GM13976 (cell line): ENCODE data around the gene CAPNS1.
"Not testable (repeated sequence)": the region's sequence is repeated elsewhere in the genome, so short reads cannot be mapped to it uniquely, and the experiment has no call there.

ENCODE experiments used
- DNase-seq: peaks from one replicate; pipeline ENCODE4 v3.0.0; 2012; ENCODE audit warnings: low spot score
- in situ Hi-C: fragments of 300-500 bp; cut with MboI; formaldehyde crosslinking; loops from one replicate; pipeline ENCODE4 v1.12.0; 2022; ENCODE audit warnings: low sequenced_read_pairs, mixed read lengths, inconsistent platforms; ENCODE audit not compliant: unreplicated experiment
- TF ChIP-seq, protein P1 (sequence below): IDR thresholded peaks from 2 replicates; pipeline ENCODE4 v1.5.1; 2012; ENCODE audit warnings: borderline replicate concordance, mild to moderate bottlenecking; ENCODE audit not compliant: insufficient read depth; ENCODE audit errors: extremely low read depth, missing control alignments, control extremely low read depth

The CAPNS1 gene

DNA sequence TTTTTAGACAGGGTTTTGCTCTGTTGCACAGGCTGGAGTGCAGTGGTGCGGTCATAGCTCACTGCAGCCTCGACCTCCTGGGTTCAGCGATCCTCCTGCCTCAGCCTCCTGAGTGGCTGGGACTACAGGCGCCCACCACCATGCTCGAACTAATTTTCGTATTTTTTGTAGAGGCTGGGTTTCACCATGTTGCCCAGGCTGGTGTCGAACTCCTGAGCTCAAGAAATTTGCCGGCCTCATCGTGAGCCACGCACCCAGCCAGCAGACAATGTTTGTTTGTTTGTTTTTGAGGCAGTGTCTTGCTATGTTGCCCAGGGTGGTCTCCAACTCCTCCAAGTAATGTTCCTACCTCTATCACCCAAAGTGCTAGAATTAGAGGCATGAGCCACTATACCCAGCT is 13.3 kb downstream of the CAPNS1 start:
- in situ Hi-C loops, result no loop called here
- TF ChIP-seq, protein P1, sequence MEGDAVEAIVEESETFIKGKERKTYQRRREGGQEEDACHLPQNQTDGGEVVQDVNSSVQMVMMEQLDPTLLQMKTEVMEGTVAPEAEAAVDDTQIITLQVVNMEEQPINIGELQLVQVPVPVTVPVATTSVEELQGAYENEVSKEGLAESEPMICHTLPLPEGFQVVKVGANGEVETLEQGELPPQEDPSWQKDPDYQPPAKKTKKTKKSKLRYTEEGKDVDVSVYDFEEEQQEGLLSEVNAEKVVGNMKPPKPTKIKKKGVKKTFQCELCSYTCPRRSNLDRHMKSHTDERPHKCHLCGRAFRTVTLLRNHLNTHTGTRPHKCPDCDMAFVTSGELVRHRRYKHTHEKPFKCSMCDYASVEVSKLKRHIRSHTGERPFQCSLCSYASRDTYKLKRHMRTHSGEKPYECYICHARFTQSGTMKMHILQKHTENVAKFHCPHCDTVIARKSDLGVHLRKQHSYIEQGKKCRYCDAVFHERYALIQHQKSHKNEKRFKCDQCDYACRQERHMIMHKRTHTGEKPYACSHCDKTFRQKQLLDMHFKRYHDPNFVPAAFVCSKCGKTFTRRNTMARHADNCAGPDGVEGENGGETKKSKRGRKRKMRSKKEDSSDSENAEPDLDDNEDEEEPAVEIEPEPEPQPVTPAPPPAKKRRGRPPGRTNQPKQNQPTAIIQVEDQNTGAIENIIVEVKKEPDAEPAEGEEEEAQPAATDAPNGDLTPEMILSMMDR, result no peak
- DNase-seq, result no peak

GRCh38 chr19:36160821-36161596 is 21.1 kb downstream of the CAPNS1 start:
- TF ChIP-seq, protein P1, result no peak
- in situ Hi-C loops, result no loop called here
- no peak for DNase-seq

DNA sequence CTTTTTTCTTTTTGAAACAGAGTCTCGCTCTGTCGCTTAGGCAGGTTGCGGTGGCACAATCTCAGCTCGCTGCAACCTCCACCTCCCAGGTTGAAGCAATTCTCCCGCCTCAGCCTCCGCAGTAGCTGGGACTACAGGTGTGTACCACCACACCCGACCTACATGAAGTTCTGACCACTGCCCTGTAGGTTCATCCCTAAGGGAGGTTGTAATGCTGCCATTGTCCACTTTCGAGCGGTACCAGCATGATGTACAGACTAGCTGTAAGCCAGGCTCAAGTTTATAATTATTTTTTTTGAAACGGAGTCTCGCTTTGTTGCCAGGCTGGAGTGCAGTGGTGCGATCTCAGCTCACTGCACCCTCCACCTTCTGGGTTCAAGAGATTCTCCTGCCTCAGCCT is 23.9 kb downstream of the CAPNS1 start:
- TF ChIP-seq, protein P1, result no peak
- DNase-seq, result no peak
- in situ Hi-C loops, result no loop called here

GRCh38 chr19:36169084-36169760 is 29.4 kb downstream of the CAPNS1 start:
- in situ Hi-C loops, result no loop called here
- TF ChIP-seq, protein P1, result no peak
- DNase-seq, result no peak

GRCh38 chr19:36172852-36173251 is 33.0 kb downstream of the CAPNS1 start:
- DNase-seq, result no peak
- TF ChIP-seq, protein P1, result no peak
- in situ Hi-C loops, result no loop called here

- in situ Hi-C loops, DNase-seq: not testable (repeated sequence)
These were observed 34.0 kb downstream of the CAPNS1 start for GRCh38 chr19:36173846-36174245.

DNA sequence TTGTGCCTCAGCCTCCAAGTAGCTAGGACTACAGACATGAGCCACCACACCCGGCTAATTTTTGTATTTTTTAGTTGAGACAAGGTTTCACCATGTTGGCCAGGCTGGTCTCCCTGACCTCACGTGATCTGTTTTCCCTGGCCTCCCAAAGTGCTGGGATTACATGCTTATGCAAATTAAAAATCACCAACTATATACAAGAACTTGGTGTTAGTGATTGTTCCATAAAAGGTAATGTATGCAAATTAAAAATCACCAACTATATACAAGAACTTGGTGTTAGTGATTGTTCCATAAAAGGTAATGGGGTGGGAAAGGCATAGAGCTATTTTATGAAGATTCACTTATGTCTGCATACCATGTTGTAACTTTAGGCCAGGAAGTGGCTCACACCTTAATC is 39.2 kb downstream of the CAPNS1 start:
- not testable (repeated sequence) for DNase-seq

More for the DNA sequence above, 39.2 kb downstream of the CAPNS1 start:
- in situ Hi-C loops, result not testable (repeated sequence)
